Stimulated activated naive CD8-positive, alpha-beta T cell treated with anti-CD3 and anti-CD28 coated beads, Interleukin-15, Interleukin-2, amounts not matched to agents 100 ng/mL and 50 ng/mL, for 24 hours (primary cell): ENCODE data around the gene FBXO31.
"Not testable (repeated sequence)": the region's sequence is repeated elsewhere in the genome, so short reads cannot be mapped to it uniquely, and the experiment has no call there.

Experiments
- H3K27ac Mint-ChIP-seq: one replicate; pipeline ENCODE4 v1.8.0; 2021; ENCODE audit warnings: mild to moderate bottlenecking, mixed read lengths
- H3K27me3 Mint-ChIP-seq: one replicate; pipeline ENCODE4 v1.8.0; 2021; ENCODE audit warnings: mixed read lengths
- H3K36me3 Mint-ChIP-seq: one replicate; pipeline ENCODE4 v1.8.0; 2021; ENCODE audit warnings: low read depth, mixed read lengths
- H3K4me1 Mint-ChIP-seq: one replicate; pipeline ENCODE4 v1.8.0; 2021; ENCODE audit warnings: low read depth, mixed read lengths
- H3K4me3 Mint-ChIP-seq: one replicate; pipeline ENCODE4 v1.8.0; 2021; ENCODE audit warnings: mild to moderate bottlenecking, mixed read lengths
- H3K9me3 Mint-ChIP-seq: one replicate; pipeline ENCODE4 v1.8.0; 2021; ENCODE audit warnings: mixed read lengths

FBXO31 gene

DNA sequence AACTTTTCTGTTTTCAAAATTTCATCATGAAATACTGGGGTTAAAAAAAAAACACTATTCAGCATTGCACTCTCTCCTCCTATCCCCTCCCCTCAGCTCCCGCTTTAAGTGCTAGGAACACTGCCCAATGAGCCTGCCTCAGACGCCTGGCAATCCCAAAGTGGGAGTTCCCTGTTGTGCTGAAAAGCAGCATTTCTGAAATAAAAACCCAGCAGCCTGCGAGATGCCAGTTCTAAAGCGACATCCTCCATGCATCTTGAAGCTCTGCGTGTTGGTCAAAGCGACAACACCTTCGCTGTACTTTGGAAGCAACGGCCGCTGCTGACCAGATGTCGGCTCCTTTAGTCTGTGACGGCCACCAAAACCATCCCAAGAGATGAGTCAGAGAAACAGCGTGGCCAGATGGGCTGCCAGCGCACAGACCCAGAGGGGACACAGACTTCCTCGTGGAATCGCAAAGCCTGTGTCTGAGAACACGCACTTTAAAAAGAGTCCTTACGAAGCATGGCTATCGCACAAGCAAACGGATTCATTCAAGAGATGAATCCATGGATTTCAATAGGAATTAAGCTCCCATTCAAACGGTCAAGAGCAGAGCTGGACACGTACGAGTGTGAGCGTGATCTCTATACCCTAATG, 32.8 kb downstream of the FBXO31 start:
- H3K36me3 Mint-ChIP-seq: peaks cover 18% of the 10 kb centered on the region
- no peaks in the 10 kb centered on the region for H3K9me3 Mint-ChIP-seq
- peaks cover under 1% of the 10 kb centered on the region for H3K4me1 Mint-ChIP-seq
- H3K4me3 Mint-ChIP-seq: no peak overlapping the region
- H3K27me3 Mint-ChIP-seq: no peaks in the 10 kb centered on the region
- H3K27ac Mint-ChIP-seq: peak overlapping the region; percentile 21

DNA sequence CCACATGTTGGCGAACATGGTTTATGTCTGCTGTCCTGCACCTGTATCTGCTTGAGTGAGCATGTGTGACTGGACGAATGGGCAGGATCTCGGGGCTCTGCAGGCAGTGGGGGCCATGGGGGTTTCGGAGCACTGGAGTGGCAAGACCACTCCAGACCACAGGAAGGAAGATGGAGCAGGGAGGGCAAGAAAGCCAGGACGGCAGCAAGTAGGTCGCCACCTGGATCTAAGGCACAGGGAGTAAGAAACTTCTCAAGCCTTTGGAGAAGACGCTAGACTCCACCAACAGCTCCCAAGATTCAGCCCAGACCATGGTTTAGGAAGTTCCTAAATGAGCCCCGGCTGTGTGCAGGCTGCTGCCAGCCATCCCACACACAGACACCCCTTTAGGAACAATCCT, 33.5 kb downstream of the FBXO31 start:
- peaks cover 8% of the 10 kb centered on the region for H3K4me1 Mint-ChIP-seq
- no peak overlapping the region for H3K4me3 Mint-ChIP-seq
- H3K27me3 Mint-ChIP-seq: no peaks in the 10 kb centered on the region
- no peak overlapping the region for H3K27ac Mint-ChIP-seq
- peaks cover 16% of the 10 kb centered on the region for H3K36me3 Mint-ChIP-seq
- no peaks in the 10 kb centered on the region for H3K9me3 Mint-ChIP-seq

GRCh38 chr16:87348616-87349157, 34.9 kb downstream of the FBXO31 start:
- no peaks in the 10 kb centered on the region for H3K27me3 Mint-ChIP-seq
- no peak overlapping the region for H3K27ac Mint-ChIP-seq
- peaks cover 21% of the 10 kb centered on the region for H3K36me3 Mint-ChIP-seq

GRCh38 chr16:87347932-87348615, 35.5 kb downstream of the FBXO31 start:
- Mint-ChIP-seq H3K4me3 (no peak overlapping the region), H3K36me3 (peaks cover 25% of the 10 kb centered on the region), H3K4me1 (peaks cover 22% of the 10 kb centered on the region), H3K27ac (no peak overlapping the region), H3K9me3 (no peaks in the 10 kb centered on the region), H3K27me3 (no peaks in the 10 kb centered on the region)

More at GRCh38 chr16:87348616-87349157, 34.9 kb downstream of the FBXO31 start:
- Mint-ChIP-seq H3K9me3 (no peaks in the 10 kb centered on the region), H3K4me1 (peaks cover 20% of the 10 kb centered on the region), H3K4me3 (no peak overlapping the region)

DNA sequence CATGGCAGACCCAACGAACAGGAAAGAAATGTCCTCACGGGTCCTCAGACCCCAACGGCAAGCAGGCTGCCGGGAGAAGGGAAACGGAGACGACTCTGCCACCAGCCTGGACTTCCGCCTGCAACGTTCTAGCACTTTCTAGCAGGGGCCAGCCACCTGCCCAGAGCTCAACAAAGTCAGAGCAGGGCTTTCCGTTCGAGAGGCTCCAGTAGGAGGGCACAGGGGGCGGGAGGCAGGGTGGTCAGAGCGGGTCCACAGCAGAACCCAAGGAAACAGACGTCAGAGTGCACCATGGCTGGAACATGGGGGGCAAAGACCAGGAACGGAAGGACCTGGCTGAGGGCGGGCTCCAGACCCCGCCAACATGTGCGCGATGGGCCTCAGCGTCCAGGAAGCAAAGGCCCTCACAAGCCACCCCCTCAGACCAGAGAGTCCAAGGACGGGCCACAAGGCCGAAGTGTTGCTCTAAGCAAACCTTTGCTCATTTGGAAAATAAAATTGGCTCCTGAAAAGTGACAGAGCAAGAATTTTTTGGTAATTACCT, 37.0 kb downstream of the FBXO31 start:
- no peaks in the 10 kb centered on the region for H3K27me3 Mint-ChIP-seq
- H3K9me3 Mint-ChIP-seq: no peaks in the 10 kb centered on the region
- peaks cover 26% of the 10 kb centered on the region for H3K4me1 Mint-ChIP-seq
- peaks cover 40% of the 10 kb centered on the region for H3K36me3 Mint-ChIP-seq
- no peak overlapping the region for H3K27ac Mint-ChIP-seq
- no peak overlapping the region for H3K4me3 Mint-ChIP-seq

- H3K4me3 Mint-ChIP-seq: peak overlapping the region; percentile 59
- H3K4me1 Mint-ChIP-seq: peaks cover 26% of the 10 kb centered on the region
- peak overlapping the region; percentile 94 for H3K27ac Mint-ChIP-seq
- H3K27me3 Mint-ChIP-seq: no peaks in the 10 kb centered on the region
- peaks cover 44% of the 10 kb centered on the region for H3K36me3 Mint-ChIP-seq
- no peaks in the 10 kb centered on the region for H3K9me3 Mint-ChIP-seq
These were observed 37.7 kb downstream of the FBXO31 start for GRCh38 chr16:87345726-87346424.

GRCh38 chr16:87344931-87345631, 38.5 kb downstream of the FBXO31 start:
- no peaks in the 10 kb centered on the region for H3K9me3 Mint-ChIP-seq
- peaks cover 26% of the 10 kb centered on the region for H3K4me1 Mint-ChIP-seq
- H3K27me3 Mint-ChIP-seq: no peaks in the 10 kb centered on the region
- peaks cover 52% of the 10 kb centered on the region for H3K36me3 Mint-ChIP-seq
- peak overlapping the region; percentile 59 for H3K4me3 Mint-ChIP-seq
- H3K27ac Mint-ChIP-seq: peak overlapping the region; percentile 94

DNA sequence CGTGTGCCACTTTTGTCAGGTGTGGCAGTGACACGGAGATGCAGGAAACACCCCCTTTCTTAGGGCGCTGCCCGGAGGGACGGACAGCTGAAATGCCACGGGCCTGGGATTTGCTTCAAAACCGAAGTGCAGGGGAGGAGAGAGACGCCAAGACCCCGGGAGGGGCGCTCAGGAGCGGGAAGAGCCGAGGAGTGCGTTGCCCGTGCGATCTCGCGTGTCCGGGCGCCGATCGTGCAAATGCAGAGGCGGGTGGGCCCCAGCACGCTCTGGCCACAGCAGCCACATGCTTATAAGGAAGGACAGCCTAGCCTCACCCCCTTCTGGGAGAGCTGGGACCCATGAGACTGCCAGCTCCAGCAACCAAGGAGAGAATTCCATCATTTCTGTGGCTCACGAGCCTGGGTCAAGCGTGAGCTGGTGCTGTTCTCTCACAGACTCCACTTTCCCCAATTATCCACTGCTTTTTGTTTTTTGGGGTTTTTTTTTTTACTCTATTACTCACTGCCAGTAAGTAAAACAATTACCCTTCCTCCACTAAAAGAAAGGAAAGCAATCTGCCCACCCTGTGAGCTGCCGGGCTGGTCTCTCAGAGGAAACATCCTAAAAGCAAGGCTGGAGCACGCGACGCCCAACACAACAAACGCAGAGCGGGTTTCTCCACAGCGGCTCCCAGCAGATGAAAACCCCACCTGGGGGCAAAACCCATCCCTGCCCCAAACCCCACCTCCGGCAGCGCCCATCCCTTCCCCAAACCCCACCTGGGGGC, 39.2 kb downstream of the FBXO31 start:
- no peaks in the 10 kb centered on the region for H3K9me3 Mint-ChIP-seq
- no peak overlapping the region for H3K27ac Mint-ChIP-seq
- no peak overlapping the region for H3K4me3 Mint-ChIP-seq
- H3K27me3 Mint-ChIP-seq: no peaks in the 10 kb centered on the region
- H3K36me3 Mint-ChIP-seq: peaks cover 56% of the 10 kb centered on the region
- peaks cover 26% of the 10 kb centered on the region for H3K4me1 Mint-ChIP-seq

DNA sequence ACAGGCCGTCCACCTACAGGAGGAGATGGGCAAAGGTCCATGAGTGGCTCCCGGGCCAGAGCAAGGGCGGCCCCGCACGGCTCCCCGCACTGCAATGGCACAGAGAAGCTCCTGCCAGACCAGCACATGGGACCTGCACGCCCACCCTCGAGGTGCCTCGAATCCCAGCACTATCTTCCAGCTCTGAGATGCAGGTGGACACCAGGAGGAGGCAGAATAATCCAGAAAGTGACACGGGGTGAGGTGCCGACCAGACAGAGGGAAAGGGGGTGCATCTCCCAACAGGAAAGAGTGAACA, 39.9 kb downstream of the FBXO31 start:
- peaks cover 62% of the 10 kb centered on the region for H3K36me3 Mint-ChIP-seq
- H3K4me1 Mint-ChIP-seq: peaks cover 29% of the 10 kb centered on the region
- H3K9me3 Mint-ChIP-seq: no peaks in the 10 kb centered on the region
- no peak overlapping the region for H3K4me3 Mint-ChIP-seq
- no peaks in the 10 kb centered on the region for H3K27me3 Mint-ChIP-seq
- no peak overlapping the region for H3K27ac Mint-ChIP-seq

GRCh38 chr16:87342978-87343752, 40.4 kb downstream of the FBXO31 start:
- H3K27ac Mint-ChIP-seq: no peak overlapping the region
- no peak overlapping the region for H3K4me3 Mint-ChIP-seq
- no peaks in the 10 kb centered on the region for H3K9me3 Mint-ChIP-seq
- H3K36me3 Mint-ChIP-seq: peaks cover 64% of the 10 kb centered on the region
- peaks cover 30% of the 10 kb centered on the region for H3K4me1 Mint-ChIP-seq
- no peaks in the 10 kb centered on the region for H3K27me3 Mint-ChIP-seq

GRCh38 chr16:87342504-87342903, 41.1 kb downstream of the FBXO31 start:
- no peak overlapping the region for H3K27ac Mint-ChIP-seq
- no peak overlapping the region for H3K4me3 Mint-ChIP-seq
- H3K27me3 Mint-ChIP-seq: no peaks in the 10 kb centered on the region
- peaks cover 36% of the 10 kb centered on the region for H3K4me1 Mint-ChIP-seq
- H3K36me3 Mint-ChIP-seq: peaks cover 64% of the 10 kb centered on the region
- no peaks in the 10 kb centered on the region for H3K9me3 Mint-ChIP-seq

GRCh38 chr16:87340198-87340597, 43.4 kb downstream of the FBXO31 start:
- no peaks in the 10 kb centered on the region for H3K9me3 Mint-ChIP-seq
- no peak overlapping the region for H3K4me3 Mint-ChIP-seq
- peaks cover 52% of the 10 kb centered on the region for H3K36me3 Mint-ChIP-seq
- H3K27me3 Mint-ChIP-seq: no peaks in the 10 kb centered on the region
- H3K27ac Mint-ChIP-seq: peak overlapping the region; percentile 5
- peaks cover 46% of the 10 kb centered on the region for H3K4me1 Mint-ChIP-seq

DNA sequence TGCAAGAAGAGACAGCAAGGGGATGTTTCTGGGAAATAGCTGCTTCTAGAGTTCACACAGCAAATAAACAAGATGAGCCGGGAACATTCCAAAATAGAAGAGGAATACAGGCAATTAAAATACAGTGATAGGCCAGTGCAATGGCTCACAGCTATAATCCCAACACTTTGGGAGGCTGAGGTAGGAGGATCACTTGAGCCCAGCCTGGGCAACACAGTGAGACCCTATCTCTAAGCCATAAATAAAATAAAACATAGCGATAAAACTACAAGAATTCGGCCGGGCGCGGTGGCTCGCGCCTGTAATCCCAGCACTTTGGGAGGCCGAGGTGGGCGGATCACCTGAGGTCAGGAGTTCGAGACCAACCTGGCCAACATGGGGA, 43.9 kb downstream of the FBXO31 start:
- peaks cover 52% of the 10 kb centered on the region for H3K36me3 Mint-ChIP-seq

More for the DNA sequence above, 43.9 kb downstream of the FBXO31 start:
- H3K27me3 Mint-ChIP-seq, H3K4me3 Mint-ChIP-seq, H3K27ac Mint-ChIP-seq, H3K9me3 Mint-ChIP-seq: not testable (repeated sequence)
- peaks cover 43% of the 10 kb centered on the region for H3K4me1 Mint-ChIP-seq
